SK-N-SH (cell line): ENCODE data around the gene GLT8D1. TPM values are rescaled to one million over a fixed set of nuclear protein-coding genes. Genes with fewer than 3 reads are reported as not detected.

Experiments
- CTCF ChIA-PET: fragments of 300-600, 350-600 bp; formaldehyde crosslinking; extraction: SDS; loops from one replicate; lab custom pipeline; 2021; lab: Yijun Ruan, JAX
- POLR2A ChIA-PET: fragments of 350-600 bp; sonication (Branson Sonifier 250); formaldehyde crosslinking; extraction: SDS; loops from one replicate; lab custom pipeline; 2020; ENCODE audit warnings: antibody characterized with exemption, inconsistent platforms; lab: Yijun Ruan, JAX
- DNase-seq: peaks from one replicate; pipeline ENCODE4 v3.0.0; 2012
- H2AFZ ChIP-seq: fragments of 200-600 bp; sonication (generic); 2 replicates; pipeline ENCODE4 v1.8.1; 2016; ENCODE audit warnings: antibody characterized with exemption, mild to moderate bottlenecking, low read depth
- H3F3A ChIP-seq: fragments of 200-600 bp; sonication (generic); replicated peaks from 2 replicates; pipeline ENCODE3; 2016; ENCODE audit warnings: antibody characterized with exemption, mild to moderate bottlenecking; ENCODE audit not compliant: insufficient read depth
- H3K27ac ChIP-seq, 2 experiments: fragments of 200-500 bp in 1 of 2; fragments of 200-600 bp in 1 of 2; sonication (Bioruptor generic) in 1 of 2; sonication (generic), shearing (Covaris generic) in 1 of 2; 2 replicates each; pipeline versions ENCODE4 v1.5.1 to v1.6.1; 2014 to 2016; ENCODE audit warnings: low read depth in 2 of 2, inconsistent platforms in 1 of 2, low read length in 1 of 2, mild to moderate bottlenecking in 1 of 2, mixed read lengths in 1 of 2
- H3K27me3 ChIP-seq: fragments of 200-600 bp; sonication (generic), shearing (Covaris generic); 2 replicates; pipeline ENCODE4 v1.6.1; 2016; ENCODE audit warnings: mixed run types; ENCODE audit not compliant: insufficient read depth
- H3K36me3 ChIP-seq, 2 experiments: fragments of 200-500 bp in 1 of 2; fragments of 200-600 bp in 1 of 2; sonication (Bioruptor generic) in 1 of 2; sonication (generic) in 1 of 2; replicated peaks in 1 of 2; 2 replicates each; pipeline versions ENCODE3 to v1.5.1; 2014 to 2016; ENCODE audit warnings: low read length in 1 of 2, mild to moderate bottlenecking in 1 of 2; ENCODE audit not compliant: insufficient read depth in 2 of 2, control insufficient read depth in 1 of 2
- H3K4me1 ChIP-seq, 2 experiments: fragments of 200-500 bp in 1 of 2; fragments of 200-600 bp in 1 of 2; sonication (Bioruptor generic) in 1 of 2; sonication (generic), shearing (Covaris generic) in 1 of 2; 2 replicates each; pipeline versions ENCODE4 v1.5.1 to v1.6.1; 2014 to 2016; ENCODE audit warnings: low read depth in 1 of 2, low read length in 1 of 2, mixed run types in 1 of 2; ENCODE audit not compliant: insufficient read depth in 2 of 2, control insufficient read depth in 1 of 2
- H3K4me2 ChIP-seq: fragments of 200-600 bp; sonication (generic), shearing (Covaris generic); 2 replicates; pipeline ENCODE4 v1.6.1; 2017; ENCODE audit warnings: mixed run types
- H3K4me3 ChIP-seq, 2 experiments: fragments of 200-500 bp in 1 of 2; fragments of 200-600 bp in 1 of 2; sonication (Bioruptor generic) in 1 of 2; sonication (generic), shearing (Covaris generic) in 1 of 2; 2 replicates each; pipeline versions ENCODE4 v1.5.1 to v1.8.1; 2014 to 2016; ENCODE audit warnings: low read depth in 2 of 2, inconsistent platforms in 1 of 2, low read length in 1 of 2, mild to moderate bottlenecking in 1 of 2, mixed read lengths in 1 of 2, moderate library complexity in 1 of 2
- H3K79me2 ChIP-seq: fragments of 200-600 bp; sonication (generic); 2 replicates; pipeline ENCODE4 v1.8.1; 2017; ENCODE audit warnings: mild to moderate bottlenecking; ENCODE audit not compliant: insufficient read depth
- H3K9ac ChIP-seq: fragments of 200-600 bp; sonication (generic); 2 replicates; pipeline ENCODE4 v1.6.1; 2017; ENCODE audit warnings: mixed run types
- H3K9me2 ChIP-seq: fragments of 200-600 bp; sonication (generic); 2 replicates; pipeline ENCODE4 v1.6.1; 2017; ENCODE audit warnings: mixed run types
- H3K9me3 ChIP-seq: fragments of 200-600 bp; sonication (generic); 2 replicates; pipeline ENCODE4 v1.6.1; 2017; ENCODE audit warnings: mixed run types, mild to moderate bottlenecking, moderate library complexity
- H4K20me1 ChIP-seq: fragments of 200-600 bp; sonication (generic); 2 replicates; pipeline ENCODE4 v1.6.1; 2017; ENCODE audit warnings: mild to moderate bottlenecking, mixed run types; ENCODE audit not compliant: insufficient read depth
- ELF1 ChIP-seq: IDR thresholded peaks from 2 replicates; pipeline ENCODE4 v1.4.0; 2012
- EP300 ChIP-seq, 2 experiments: IDR thresholded peaks; 2 replicates each; pipeline versions ENCODE4 v1.4.0 to v1.6.1; 2012; ENCODE audit warnings: borderline replicate concordance in 1 of 2, low read depth in 1 of 2, low read length in 1 of 2
- EZH2phosphoT487 ChIP-seq: fragments of 200-600 bp; sonication (generic); IDR thresholded peaks from 2 replicates; pipeline ENCODE4 v1.6.1; 2017; ENCODE audit warnings: low read depth, mixed run types, mild to moderate bottlenecking, antibody characterized with exemption, moderate library complexity, borderline replicate concordance
- FOSL2 ChIP-seq: IDR thresholded peaks from 2 replicates; pipeline ENCODE4 v1.4.0; 2012; ENCODE audit warnings: low read depth, mild to moderate bottlenecking, moderate library complexity, borderline replicate concordance
- FOXJ3 ChIP-seq: sonication (generic); formaldehyde crosslinking; IDR thresholded peaks from 2 replicates; pipeline ENCODE4 v1.5.1; 2020; ENCODE audit warnings: mild to moderate bottlenecking, missing genetic modification reagents
- FOXM1 ChIP-seq: IDR thresholded peaks from 2 replicates; pipeline ENCODE4 v1.4.0; 2012; ENCODE audit warnings: low read depth, mild to moderate bottlenecking
- GABPA ChIP-seq: IDR thresholded peaks from 2 replicates; pipeline ENCODE4 v1.4.0; 2012; ENCODE audit warnings: low read depth, mild to moderate bottlenecking
- GATA2 ChIP-seq: sonication (generic); formaldehyde crosslinking; IDR thresholded peaks from 2 replicates; pipeline ENCODE4 v1.5.0; 2020; ENCODE audit warnings: mild to moderate bottlenecking, missing genetic modification reagents
- JUND ChIP-seq: IDR thresholded peaks from 2 replicates; pipeline ENCODE4 v1.4.0; 2012
- MAX ChIP-seq: IDR thresholded peaks from 2 replicates; pipeline ENCODE4 v1.4.0; 2012; ENCODE audit warnings: low read depth
- MXI1 ChIP-seq: IDR thresholded peaks from 2 replicates; pipeline ENCODE4 v1.6.1; 2012; ENCODE audit warnings: mild to moderate bottlenecking, low read depth, low read length, improper control_type of control experiment
- NRF1 ChIP-seq: IDR thresholded peaks from 2 replicates; pipeline ENCODE4 v1.6.1; 2012; ENCODE audit warnings: low read depth, mild to moderate bottlenecking, low read length
- PBX3 ChIP-seq: IDR thresholded peaks from 2 replicates; pipeline ENCODE4; 2012
- POLR2AphosphoS5 ChIP-seq: IDR thresholded peaks from 2 replicates; pipeline ENCODE4 v1.6.1; 2012; ENCODE audit warnings: low read depth, low read length
- RCOR1 ChIP-seq: fragments of 150-350 bp; IDR thresholded peaks from 2 replicates; pipeline ENCODE4 v1.6.1; 2017; ENCODE audit warnings: antibody characterized with exemption, low read length
- RXRA ChIP-seq: IDR thresholded peaks from 2 replicates; pipeline ENCODE4 v1.4.0; 2012; ENCODE audit warnings: low read depth, mild to moderate bottlenecking, borderline replicate concordance
- SIN3A ChIP-seq: IDR thresholded peaks from 2 replicates; pipeline ENCODE4 v1.6.1; 2012; ENCODE audit warnings: low read depth, mild to moderate bottlenecking, low read length, moderate library complexity, borderline replicate concordance
- SMC3 ChIP-seq: IDR thresholded peaks from 2 replicates; pipeline ENCODE4 v1.6.1; 2012; ENCODE audit warnings: low read depth, low read length, improper control_type of control experiment
- TAF1 ChIP-seq: IDR thresholded peaks from 2 replicates; pipeline ENCODE4 v1.6.1; 2012; ENCODE audit warnings: low read depth, mild to moderate bottlenecking, low read length, moderate library complexity, borderline replicate concordance
- USF1 ChIP-seq: IDR thresholded peaks from 2 replicates; pipeline ENCODE4 v1.4.0; 2012; ENCODE audit warnings: low read depth, borderline replicate concordance
- YY1 ChIP-seq: IDR thresholded peaks from 2 replicates; pipeline ENCODE4 v1.4.0; 2012; ENCODE audit warnings: low read depth, mild to moderate bottlenecking
- ZBTB33 ChIP-seq: IDR thresholded peaks from 2 replicates; pipeline ENCODE4 v1.4.0; 2012; ENCODE audit warnings: low read depth, borderline replicate concordance
- WGBS: methylation state at CpG from one replicate; pipeline ENCODE4 v1.1.6; 2017; ENCODE audit warnings: low lambda C conversion rate; 5-methylcytosine and 5-hydroxymethylcytosine counted together
- polyA plus RNA-seq, 3 experiments: library from polyadenylated mRNA; depleted of rRNA; stranded (reverse); fragments of >200 nt; gene quantifications; 2 replicates each; pipeline ENCODE4 v1.2.3, GENCODE V29; 2012
- TF ChIP-seq, protein P1 (sequence below): IDR thresholded peaks from 2 replicates; pipeline ENCODE4 v1.6.1; 2012; ENCODE audit warnings: mild to moderate bottlenecking, low read depth, low read length, moderate library complexity

Gene GLT8D1
- polyA plus RNA-seq, 1 of the 3 experiments (the other 2 are of a cell fraction) = 102 TPM

- TF ChIP-seq, protein P1, sequence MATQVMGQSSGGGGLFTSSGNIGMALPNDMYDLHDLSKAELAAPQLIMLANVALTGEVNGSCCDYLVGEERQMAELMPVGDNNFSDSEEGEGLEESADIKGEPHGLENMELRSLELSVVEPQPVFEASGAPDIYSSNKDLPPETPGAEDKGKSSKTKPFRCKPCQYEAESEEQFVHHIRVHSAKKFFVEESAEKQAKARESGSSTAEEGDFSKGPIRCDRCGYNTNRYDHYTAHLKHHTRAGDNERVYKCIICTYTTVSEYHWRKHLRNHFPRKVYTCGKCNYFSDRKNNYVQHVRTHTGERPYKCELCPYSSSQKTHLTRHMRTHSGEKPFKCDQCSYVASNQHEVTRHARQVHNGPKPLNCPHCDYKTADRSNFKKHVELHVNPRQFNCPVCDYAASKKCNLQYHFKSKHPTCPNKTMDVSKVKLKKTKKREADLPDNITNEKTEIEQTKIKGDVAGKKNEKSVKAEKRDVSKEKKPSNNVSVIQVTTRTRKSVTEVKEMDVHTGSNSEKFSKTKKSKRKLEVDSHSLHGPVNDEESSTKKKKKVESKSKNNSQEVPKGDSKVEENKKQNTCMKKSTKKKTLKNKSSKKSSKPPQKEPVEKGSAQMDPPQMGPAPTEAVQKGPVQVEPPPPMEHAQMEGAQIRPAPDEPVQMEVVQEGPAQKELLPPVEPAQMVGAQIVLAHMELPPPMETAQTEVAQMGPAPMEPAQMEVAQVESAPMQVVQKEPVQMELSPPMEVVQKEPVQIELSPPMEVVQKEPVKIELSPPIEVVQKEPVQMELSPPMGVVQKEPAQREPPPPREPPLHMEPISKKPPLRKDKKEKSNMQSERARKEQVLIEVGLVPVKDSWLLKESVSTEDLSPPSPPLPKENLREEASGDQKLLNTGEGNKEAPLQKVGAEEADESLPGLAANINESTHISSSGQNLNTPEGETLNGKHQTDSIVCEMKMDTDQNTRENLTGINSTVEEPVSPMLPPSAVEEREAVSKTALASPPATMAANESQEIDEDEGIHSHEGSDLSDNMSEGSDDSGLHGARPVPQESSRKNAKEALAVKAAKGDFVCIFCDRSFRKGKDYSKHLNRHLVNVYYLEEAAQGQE = peak; percentile 51; the same call in 1 of the 2 replicates
- TF ChIP-seq RXRA = no peak
- peak; percentile 95 for TF ChIP-seq POLR2AphosphoS5
- no peak for TF ChIP-seq FOSL2
- TF ChIP-seq TAF1 = peak; percentile 98
- TF ChIP-seq MXI1 = peak; percentile 100
- TF ChIP-seq RCOR1 = no peak; the same call in 1 of the 2 replicates
- TF ChIP-seq YY1 = no peak
- TF ChIP-seq SMC3 = no peak
- TF ChIP-seq JUND = no peak
- 0 out of 2 replicates have a peak, but pooled peaks have one; percentile 13 for TF ChIP-seq FOXJ3 (CRISPR knock-in tag)
- no peak for TF ChIP-seq FOXM1
- TF ChIP-seq, all 33 proteins: peak for 13
Measured at GRCh38 chr3:52685709-52686691, 19.6 kb downstream of the GLT8D1 start, which contains the start of the genes GNL3 and PBRM1 (continued).

DNA sequence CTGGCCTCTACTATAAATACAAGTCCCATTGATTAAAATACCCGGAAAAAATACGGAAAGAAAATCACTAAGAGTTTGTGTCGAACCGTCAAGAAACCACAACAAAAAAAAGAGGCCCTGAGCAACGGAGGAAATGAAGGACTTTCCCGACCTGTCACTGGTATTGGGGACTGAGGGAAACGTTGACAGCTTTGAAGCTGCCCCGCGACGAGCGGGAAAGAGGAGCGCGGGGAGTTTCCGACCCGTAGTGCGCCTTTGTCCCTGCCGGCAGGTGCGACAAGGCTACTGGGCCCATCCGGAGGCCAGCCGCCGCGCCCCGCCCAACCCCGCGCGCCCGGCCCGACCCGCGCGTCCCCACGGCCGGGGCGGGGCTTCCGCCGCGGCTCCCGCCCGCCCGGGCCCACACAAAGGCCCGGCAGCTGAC lies 20.3 kb downstream of the GLT8D1 start:
- WGBS = 2% methylated on average over 13 of the region's 41 CpGs
- POLR2A ChIA-PET = interaction anchor here (0.6 to 0.8 kb wide), 2 partner anchors 149 to 182 kb away, joined by 4 read pairs; partner anchors contain the start of gene UQCC5
- peak overlapping the region; percentile 68 for H2AFZ ChIP-seq
- TF ChIP-seq EZH2phosphoT487 = no peak
- TF ChIP-seq SIN3A = peak; percentile 79; the same call in 1 of the 2 replicates
- no peak for TF ChIP-seq ZBTB33
- TF ChIP-seq MXI1 = no peak; the same call in 1 of the 2 replicates
- no peak for TF ChIP-seq GABPA
- TF ChIP-seq EP300 (IDR thresholded peaks at IDR 0.05; ENCODE audit: borderline replicate concordance in 1 of 2, low read depth in 1 of 2, low read length in 1 of 2) = no peak
- TF ChIP-seq NRF1 = no peak
- TF ChIP-seq GATA2 = no peak
- TF ChIP-seq MAX = no peak
- no peak for TF ChIP-seq RXRA
- TF ChIP-seq USF1 = no peak
- TF ChIP-seq ELF1 = 0 out of 2 replicates have a peak, but pooled peaks have one; percentile 3
- no peak for TF ChIP-seq PBX3

More for the DNA sequence above, 20.3 kb downstream of the GLT8D1 start:
- H3K9me2 ChIP-seq = no peaks in the 10 kb centered on the region
- H3K27ac ChIP-seq = peak overlapping the region; percentile 86 to 93
- DNase-seq = peak; percentile 97
- no peaks in the 10 kb centered on the region for H3K27me3 ChIP-seq
- peaks cover 17% of the 10 kb centered on the region for H3F3A ChIP-seq
- peaks cover 0 to 13% of the 10 kb centered on the region in 2 experiments; a peak in 2 of 4 replicates for H3K4me1 ChIP-seq
- CTCF ChIA-PET = no interaction called here
- peaks cover 93% of the 10 kb centered on the region for H3K79me2 ChIP-seq
- H3K4me3 ChIP-seq = peak overlapping the region; percentile 88 to 95
- no peaks in the 10 kb centered on the region for H3K9me3 ChIP-seq
- peaks cover 43 to 50% of the 10 kb centered on the region in 2 experiments for H3K36me3 ChIP-seq
- H4K20me1 ChIP-seq = no peaks in the 10 kb centered on the region
- H3K9ac ChIP-seq = peak overlapping the region; percentile 96
- peak overlapping the region; percentile 80 for H3K4me2 ChIP-seq
